KBM-7 (cell line): Measurements from ENCODE around the gene GAS7.

Source experiments
- DNase-seq: peaks from one replicate; pipeline ENCODE4 v3.0.0-alpha.2; 2015
- in situ Hi-C: fragments of 300-500 bp; cut with MboI; formaldehyde crosslinking; loops from 2 replicates; pipeline ENCODE4 v1.14.3; 2020; ENCODE audit warnings: low sequenced_read_pairs, low pct_unique_long_range_greater_than_20kb, mixed read lengths

The GAS7 gene

DNA sequence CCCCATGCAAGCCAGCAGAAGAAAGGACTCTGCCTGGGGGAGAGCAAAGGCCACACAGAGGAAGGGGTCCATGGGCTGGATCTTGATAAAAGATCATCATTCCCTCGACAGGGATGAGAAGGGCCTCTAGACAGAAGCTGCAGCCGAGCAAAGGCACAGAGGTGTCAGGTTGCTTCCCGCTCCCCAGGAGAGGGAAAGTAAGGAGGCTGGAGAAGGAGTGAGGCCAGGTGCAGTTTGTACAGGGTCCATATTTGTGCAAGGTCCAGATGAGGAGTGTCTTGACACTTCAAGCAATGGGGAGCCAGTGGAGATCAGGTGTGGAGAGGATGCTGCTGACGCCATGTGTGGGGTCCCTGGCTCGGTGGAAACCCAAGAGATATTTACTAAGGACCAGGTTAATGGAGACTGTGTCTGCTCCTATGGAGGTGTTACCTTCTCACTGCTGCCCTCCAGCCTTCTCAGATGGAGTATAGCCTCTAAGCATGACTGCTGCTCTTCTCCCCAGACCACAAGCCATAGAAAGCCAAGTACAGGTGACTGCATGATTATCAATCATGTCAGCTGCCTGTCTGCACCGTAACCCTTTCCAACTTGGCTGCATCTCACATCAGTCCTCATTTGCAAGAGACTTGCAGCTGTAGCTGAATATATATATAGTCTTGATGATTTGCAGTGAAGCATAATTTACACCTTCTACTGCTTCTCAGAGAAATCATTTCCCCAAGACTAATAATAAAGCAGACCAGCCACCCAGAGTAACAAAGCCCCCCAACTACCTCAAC, 21.1 kb downstream of the GAS7 start:
- DNase-seq, result no peak
- in situ Hi-C loops, result no loop called here

DNA sequence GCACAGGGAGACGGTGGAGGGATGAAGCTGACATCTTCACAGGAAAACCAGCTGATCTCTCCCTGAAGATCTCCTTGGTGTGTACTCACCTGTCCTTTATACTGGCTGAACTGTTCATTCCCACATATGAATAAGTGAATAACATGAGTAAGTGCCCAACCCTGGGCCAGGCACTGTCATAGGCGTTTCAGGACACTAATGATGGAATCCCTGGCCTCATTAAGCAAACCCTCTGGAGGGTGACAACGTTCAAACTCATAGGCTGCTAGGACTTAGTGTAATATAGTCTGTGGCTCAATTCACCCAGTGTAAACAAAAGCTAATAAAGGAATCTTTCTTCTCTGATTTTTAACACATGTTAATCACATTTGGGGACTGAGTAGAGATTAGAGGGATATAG, 24.5 kb downstream of the GAS7 start:
- in situ Hi-C loops, result no loop called here
- no peak for DNase-seq

DNA sequence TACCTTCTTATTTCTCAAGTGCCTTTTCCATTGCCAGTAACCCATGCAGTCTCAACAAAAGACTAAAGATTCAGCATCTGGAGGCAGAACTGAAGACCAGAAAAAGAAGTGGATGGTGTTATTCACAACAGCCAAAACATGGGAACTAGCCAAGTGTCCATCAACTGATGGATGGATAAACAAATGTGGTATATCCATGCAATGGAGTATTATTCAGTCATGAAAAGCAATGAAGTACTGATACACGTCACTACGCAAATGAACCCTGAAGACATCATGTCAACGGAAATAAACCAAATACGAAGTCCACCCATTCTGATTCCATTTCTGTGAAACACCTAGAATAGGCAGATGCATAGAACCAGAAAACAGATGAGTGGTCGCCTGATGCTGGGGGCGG, 25.6 kb downstream of the GAS7 start:
- in situ Hi-C loops, result no loop called here
- DNase-seq, result no peak

DNA sequence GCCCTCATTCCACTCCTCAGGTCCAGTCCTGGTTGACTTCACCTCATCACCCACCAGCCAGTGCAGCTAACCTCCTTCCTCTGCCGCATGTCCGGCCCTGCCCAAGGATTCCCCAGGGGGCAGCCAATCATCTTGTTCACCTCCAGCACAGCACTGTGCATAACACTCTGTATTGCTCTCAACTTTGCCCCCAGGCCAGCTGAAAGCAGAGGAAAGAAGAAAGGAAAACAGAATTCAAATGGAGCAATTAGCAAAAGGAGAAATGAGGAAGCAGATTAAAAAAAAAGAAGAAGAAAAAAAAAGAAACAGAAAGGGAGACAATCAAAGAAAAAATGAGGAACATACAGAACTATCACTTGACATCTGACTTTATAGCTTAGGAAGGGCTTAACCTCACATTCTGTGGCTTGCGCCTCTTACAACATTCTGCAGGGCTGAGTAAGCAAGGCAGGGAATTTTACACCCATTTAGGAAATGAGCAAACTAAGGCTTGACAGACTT, 26.1 kb downstream of the GAS7 start:
- peak; percentile 83 for DNase-seq
- in situ Hi-C loops, result no loop called here

DNA sequence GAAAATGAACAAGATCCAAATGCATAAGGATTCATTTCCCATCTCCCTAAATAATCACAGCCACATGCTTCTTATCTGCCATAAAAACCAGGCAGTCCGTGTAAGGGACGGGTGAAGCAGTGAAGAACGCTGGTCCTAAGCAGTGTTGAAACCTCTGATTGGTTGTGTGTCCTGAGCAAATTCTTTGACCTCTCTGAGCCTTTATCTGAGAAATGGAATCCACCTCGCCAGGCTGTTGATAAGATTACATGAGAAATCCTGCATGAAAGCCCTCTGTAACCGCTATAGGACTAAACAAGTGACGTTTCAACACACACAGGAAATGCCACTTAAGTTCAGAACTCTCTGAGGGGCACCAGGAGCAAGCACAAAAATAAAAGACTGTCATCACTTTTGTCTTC, 26.8 kb downstream of the GAS7 start:
- DNase-seq, result peak; percentile 19
- in situ Hi-C loops, result no loop called here

DNA sequence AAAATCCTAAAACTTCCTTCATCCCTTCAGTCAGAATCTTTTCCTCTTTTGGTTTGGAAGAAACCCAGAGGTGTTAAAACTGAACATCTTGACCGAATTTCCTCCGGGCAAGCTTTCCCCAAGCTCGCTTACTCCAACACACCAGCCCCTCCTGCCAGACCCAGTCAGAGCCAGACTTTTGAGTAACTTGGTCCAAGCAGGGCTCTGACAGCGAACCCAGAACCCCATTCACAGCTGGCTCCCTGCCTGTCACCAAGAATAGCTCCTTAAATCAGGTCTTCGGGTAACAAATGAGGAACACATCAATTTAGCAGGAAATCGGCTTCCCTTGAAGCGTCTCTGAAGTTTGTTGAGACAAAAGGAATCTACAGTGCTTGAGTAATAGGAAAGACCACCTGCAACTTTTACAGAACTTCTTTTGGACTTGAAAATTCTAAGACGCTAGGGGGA, 27.3 kb downstream of the GAS7 start:
- peak; percentile 38 for DNase-seq
- in situ Hi-C loops, result no loop called here

DNA sequence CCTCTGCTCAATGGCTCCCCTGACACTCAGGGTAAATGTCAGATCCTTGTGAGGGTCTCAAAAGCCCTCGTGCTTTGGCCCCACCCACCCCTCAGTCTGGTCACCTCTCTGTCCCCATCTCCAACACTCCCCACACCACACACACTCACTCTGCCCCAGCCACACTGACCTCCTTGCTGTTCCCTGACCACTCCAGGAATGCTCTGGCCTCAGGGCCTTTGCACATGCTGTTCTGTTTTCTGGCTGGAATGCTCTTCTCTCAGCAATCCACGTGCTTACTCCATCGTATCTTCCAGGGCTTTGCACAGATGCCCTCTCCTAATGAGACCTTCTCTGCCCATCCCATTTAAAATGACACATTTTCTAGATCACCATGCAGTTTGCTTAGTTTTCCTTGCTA, 28.2 kb downstream of the GAS7 start:
- in situ Hi-C loops, result no loop called here
- no peak for DNase-seq

DNA sequence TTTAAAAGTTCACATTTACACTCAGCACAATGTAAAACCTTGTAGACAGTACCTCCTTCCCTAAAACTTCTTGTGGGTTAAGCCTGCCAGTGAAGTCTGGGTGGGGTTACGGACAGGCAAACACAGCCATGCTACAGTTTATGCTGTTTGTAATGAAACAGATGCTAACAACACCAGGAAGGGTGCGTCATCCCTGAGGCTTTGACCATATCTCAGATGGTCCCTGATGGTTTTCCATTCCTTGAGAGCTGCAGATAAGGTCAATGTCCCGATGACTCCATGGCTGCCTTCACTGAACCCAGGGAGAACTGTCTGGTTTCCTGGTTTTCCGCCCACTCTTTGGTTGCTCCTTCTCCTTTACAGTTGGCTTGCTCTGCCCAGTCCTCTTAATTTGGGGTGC, 29.1 kb downstream of the GAS7 start:
- no peak for DNase-seq

DNA sequence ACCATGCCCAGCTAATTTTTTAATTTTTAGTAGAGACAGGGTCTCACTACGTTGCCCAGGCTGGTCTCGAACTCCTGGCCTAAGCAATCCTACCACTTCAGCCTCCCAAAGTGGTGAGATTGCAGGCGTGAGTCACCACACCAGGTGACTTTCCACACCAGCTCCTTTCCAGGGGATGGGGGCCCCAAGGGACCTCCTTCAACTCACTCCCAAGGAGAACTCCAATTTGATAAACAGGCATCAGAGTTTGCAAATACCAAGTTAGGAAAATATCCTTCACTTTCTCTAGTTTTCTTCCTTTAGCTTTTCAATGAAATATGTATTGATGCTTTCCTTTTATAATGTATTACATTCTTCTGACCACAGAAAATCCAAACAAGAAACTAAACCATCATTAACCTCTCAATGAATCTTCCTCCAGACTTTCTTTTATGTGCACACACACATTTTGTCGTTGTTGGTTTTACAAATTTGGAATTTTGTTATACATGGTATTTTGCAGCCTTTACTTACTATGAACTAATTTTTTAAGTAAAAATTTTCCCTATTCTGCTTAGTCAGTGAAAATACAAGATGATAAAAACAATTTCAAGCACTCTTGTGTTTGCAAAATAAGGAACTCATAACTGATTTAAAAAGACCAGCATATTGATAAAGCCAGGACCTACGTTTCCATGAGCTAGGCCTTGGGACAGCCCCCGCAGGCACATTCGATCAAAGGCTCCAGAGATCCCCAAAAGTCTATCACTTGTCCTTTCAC, 32.0 kb downstream of the GAS7 start:
- in situ Hi-C loops, result no loop called here
- DNase-seq, result no peak

More for the DNA sequence above, 29.1 kb downstream of the GAS7 start:
- in situ Hi-C loops, result no loop called here

DNA sequence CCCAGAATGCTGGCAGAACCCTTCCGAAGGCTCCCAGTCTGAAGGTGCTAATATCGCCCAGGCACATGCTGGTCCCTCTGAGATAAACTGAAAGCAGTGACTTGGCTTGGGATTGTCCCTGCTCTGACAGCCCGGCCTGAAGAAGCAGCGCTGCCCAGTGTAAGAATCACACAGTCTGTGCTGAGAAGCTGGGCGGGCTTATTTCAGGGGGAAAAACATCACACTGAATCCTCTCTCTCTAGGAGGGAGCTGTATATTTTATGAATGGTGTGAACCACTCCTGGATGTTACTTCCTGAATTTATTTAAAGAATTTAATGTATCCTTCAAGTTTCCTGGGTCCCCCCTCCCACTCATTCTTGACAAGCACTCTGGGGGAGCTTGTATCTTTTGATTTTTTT, 36.3 kb downstream of the GAS7 start:
- in situ Hi-C loops, result no loop called here
- peak; percentile 29 for DNase-seq

DNA sequence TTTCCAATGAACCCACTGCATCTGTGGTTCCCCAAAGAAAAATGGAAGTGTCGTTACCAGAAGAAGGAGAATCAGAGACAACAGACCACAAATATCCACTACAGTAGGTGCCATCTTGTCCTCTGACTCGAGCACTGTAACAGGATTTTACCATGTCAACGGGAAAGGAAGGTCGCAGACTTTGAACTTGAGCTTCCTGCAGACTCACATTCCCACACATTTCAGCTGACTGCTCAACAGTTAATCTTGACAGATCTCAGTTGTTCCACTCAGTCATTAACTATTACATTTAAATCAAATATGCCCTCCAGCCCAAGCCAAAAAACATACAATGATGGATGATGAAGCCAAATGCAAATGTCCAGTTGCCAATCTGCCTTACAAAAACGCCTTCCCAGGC, 37.0 kb downstream of the GAS7 start:
- no peak for DNase-seq
- in situ Hi-C loops, result no loop called here

DNA sequence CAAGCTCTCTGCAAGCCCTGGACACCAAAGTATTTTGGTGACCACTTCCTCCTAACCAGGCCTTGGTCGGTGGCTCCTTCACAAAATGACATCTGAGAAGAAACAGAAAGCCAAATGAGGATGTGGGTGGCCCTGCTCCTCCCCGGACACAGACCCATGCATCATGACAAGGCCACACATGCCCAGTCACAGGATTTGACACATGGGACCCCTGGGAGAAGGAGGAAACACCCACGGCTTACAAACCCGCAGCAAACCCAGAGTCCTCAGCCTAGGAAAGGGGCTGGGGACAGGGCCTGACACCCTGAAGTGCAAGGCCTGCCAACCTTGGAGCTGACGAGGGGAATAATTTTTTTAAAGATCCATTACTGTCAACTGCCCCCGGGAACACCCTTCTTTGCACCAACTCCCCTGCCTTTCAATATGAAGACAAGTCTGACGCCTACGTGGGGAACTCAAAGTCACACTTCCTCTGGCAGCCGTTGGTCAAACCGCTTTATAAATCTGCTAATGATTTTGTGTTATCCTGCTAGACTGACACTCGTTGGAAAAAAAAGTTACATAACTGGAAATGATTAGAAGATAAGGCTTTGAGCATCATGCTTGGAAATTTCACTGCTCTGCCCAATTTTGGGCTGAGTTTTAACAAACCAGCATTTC, 41.3 kb downstream of the GAS7 start:
- peak; percentile 95 for DNase-seq
- in situ Hi-C loops, result no loop called here

DNA sequence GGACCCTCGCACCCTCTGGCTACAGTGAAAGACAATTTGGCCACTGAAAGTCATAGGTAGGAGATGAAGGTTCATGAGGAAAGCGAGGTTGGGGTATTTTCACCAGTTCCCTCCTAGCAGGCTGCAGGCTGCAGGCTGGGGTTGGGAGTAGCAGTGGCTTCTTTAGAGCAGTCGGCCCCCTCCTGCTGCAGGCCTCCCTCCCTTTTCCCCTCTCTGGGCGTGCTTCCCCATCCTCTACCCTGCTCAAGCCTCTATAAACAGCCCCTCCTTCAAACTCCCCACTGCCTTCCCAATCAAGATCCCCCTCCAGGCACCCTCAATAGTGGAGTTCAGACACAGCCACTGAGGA, 41.8 kb downstream of the GAS7 start:
- DNase-seq, result no peak
- in situ Hi-C loops, result no loop called here

DNA sequence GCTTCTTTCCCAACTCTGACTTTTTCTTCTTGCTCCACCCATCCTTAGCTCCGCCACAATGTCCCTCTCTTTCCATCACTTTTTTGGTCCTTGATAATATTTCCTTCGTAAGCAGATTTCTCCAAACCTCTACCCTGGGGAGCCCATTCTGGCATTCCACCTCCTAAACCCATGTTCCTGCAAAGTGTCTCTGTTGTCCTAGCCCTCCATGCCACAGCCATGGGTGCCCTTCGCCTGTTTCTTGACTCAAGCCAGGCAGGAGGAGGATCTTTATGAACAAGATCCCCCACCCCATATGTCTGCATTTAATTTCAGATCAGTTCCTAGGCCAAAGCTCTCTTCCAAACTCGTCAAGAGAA, 42.4 kb downstream of the GAS7 start:
- in situ Hi-C loops, result no loop called here
- DNase-seq, result no peak

DNA sequence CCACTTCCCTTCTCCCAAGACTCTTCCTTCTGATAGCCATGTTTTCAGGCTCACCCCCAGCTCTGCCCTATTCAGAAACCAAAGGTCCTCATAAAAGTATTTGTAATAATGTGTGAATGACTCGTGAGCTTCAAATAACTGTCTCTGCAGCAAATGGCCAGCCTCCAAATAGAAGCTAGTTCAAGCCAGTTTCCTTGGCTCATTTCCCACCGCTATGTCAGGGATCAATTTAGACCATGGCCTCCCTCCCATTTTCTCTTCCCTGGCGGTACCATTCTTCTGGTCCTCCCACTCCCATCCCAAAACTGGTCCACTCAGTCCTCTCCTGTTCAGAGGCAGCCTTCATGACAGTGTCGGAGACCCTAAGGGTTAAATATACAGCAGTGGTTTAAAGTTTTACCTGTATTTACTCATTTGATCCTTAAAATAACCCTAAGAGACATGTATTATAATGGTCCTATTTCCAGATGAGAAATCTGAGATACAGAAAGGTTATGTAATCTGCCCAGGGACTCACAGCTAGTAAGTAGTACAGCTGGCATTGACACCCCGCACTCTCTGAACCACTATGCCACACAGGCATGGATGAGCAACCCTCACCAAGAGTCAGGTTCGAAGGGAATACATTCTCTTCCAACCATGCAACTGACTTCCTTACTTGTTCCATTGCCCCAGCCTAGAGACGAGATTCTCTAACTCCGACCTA, 42.9 kb downstream of the GAS7 start:
- no peak for DNase-seq
- in situ Hi-C loops, result no loop called here

DNA sequence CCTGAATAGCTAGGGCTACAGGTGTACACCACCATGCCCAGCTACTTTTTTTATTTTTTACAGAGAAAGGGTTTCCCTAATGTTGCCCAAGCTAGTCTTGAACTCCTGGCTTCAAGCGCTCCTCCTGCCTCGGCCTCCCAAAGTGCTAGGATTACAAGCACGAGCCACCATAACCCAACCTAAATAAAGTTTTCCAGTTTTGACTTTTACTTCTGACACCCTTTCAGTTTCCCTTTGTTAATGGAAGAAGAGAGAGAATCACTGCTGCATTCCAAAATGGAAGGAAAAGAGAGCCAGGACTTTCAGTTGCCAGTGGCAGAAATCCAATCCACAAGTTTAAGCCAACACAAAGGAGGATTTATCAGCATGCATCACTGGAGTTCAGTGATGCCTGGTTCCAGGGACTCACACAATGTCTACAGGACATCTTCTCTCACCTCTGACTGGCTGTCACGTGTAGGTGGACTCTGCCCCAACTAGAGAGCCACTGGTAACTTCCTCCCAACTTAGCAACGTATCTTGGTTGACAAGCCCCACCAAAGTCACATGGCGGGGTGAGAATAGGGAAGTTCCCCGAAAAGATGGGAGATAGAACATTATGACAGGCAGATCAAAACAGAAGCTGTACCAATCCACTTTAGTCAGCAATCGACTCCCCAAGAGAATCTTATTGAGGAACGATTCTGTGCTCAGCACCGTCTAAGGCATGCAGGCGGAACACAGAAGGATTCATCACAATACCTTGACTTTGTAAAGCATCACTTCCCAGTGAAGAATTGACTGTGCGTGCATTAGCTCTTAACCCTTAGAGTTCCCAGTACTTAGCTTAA, 46.5 kb downstream of the GAS7 start:
- in situ Hi-C loops, result no loop called here
- peak; percentile 85 for DNase-seq

DNA sequence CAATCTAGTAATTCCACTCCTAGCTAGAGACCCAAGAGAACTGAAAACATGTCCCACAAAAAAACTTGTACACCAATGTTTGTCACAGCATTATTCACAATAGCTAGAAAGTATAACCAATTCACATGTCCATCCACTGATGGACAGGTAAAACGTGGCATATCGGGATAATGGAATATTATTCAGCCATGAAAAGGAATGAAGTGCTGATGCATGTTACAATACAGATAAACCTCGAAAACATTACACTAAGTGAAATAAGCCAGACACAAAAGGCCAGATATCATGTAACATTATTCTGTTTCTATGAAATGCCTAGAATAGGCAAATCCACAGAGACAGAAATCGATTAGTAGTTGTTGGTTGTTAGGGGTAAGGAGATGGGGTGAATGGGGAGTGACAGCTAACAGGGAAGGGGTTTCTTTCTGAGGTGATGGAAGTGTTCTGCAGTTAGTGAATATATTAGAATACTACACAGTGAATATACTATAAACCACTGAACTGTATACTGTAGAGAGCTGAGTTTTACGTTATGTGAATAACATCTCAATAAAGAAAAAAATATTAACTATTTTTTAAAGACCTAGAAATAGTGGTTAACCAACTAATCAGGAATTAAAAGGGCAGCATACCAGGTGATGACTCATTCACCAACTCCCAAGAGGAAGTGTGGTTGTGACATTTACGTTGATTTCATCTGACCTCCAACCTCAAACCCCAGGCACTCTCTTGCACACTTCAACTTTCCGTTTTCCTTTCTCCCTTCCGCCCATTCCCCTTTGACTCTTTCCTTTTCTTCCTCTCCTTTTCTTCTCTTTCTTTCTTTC, 48.6 kb downstream of the GAS7 start:
- in situ Hi-C loops, result no loop called here
- peak; percentile 79 for DNase-seq
